OCI-LY1 (cell line): ENCODE results near the gene C19orf25.

Experiments used
- H2AFZ ChIP-seq: fragments of 200-600 bp; sonication (generic), shearing (Covaris generic); 2 replicates; pipeline ENCODE4 v1.6.0; 2014; ENCODE audit warnings: antibody characterized with exemption, mild to moderate bottlenecking, low read length
- H3F3A ChIP-seq: fragments of 200-600 bp; sonication (generic), shearing (Covaris generic); 2 replicates; pipeline ENCODE4 v1.6.0; 2014; ENCODE audit warnings: mild to moderate bottlenecking, antibody characterized with exemption, low read length, moderate library complexity; ENCODE audit not compliant: insufficient read depth
- H3K27ac ChIP-seq: fragments of 200-600 bp; sonication (generic); 2 replicates; pipeline ENCODE4 v1.5.1; 2014; ENCODE audit warnings: low read length, mixed run types, mild to moderate bottlenecking, low read depth; ENCODE audit not compliant: poor library complexity, severe bottlenecking
- H3K27me3 ChIP-seq: fragments of 200-600 bp; sonication (generic); 2 replicates; pipeline ENCODE4 v1.6.0; 2014; ENCODE audit warnings: antibody characterized with exemption, mild to moderate bottlenecking, low read length, moderate library complexity; ENCODE audit not compliant: insufficient read depth
- H3K36me3 ChIP-seq: fragments of 200-600 bp; sonication (generic); 2 replicates; pipeline ENCODE4 v1.6.1; 2014; ENCODE audit warnings: mild to moderate bottlenecking, antibody characterized with exemption, low read length, moderate library complexity, mixed read lengths; ENCODE audit not compliant: insufficient read depth
- H3K4me1 ChIP-seq: fragments of 200-600 bp; sonication (generic); 2 replicates; pipeline ENCODE4 v1.5.1; 2014; ENCODE audit warnings: mild to moderate bottlenecking, low read length, moderate library complexity; ENCODE audit not compliant: insufficient read depth, severe bottlenecking
- H3K4me2 ChIP-seq: fragments of 200-600 bp; sonication (generic), shearing (Covaris generic); 2 replicates; pipeline ENCODE4 v1.6.1; 2014; ENCODE audit warnings: low read length
- H3K4me3 ChIP-seq: fragments of 200-600 bp; sonication (generic); 2 replicates; pipeline ENCODE4 v1.5.1; 2014; ENCODE audit warnings: low read length, low read depth, mild to moderate bottlenecking, mixed read lengths; ENCODE audit not compliant: poor library complexity, severe bottlenecking
- H3K79me2 ChIP-seq: fragments of 200-600 bp; shearing (Covaris generic); 2 replicates; pipeline ENCODE4 v1.6.1; 2016; ENCODE audit warnings: mixed run types, low read length, mixed read lengths; ENCODE audit not compliant: insufficient read depth
- H3K9ac ChIP-seq: fragments of 200-600 bp; sonication (generic), shearing (Covaris generic); 2 replicates; pipeline ENCODE4 v1.6.1; 2014; ENCODE audit warnings: mild to moderate bottlenecking, low read length, mixed read lengths
- H3K9me2 ChIP-seq: fragments of 200-600 bp; sonication (generic), shearing (Covaris generic); 2 replicates; pipeline ENCODE4 v1.6.1; 2014; ENCODE audit warnings: low read depth, mild to moderate bottlenecking, low read length, mixed read lengths
- H3K9me3 ChIP-seq: fragments of 200-600 bp; shearing (Covaris generic); 2 replicates; pipeline ENCODE4 v1.6.1; 2014; ENCODE audit warnings: low read length, mixed read lengths
- H4K20me1 ChIP-seq: fragments of 200-600 bp; sonication (generic), shearing (Covaris generic); 2 replicates; pipeline ENCODE4 v1.6.0; 2016; ENCODE audit warnings: mild to moderate bottlenecking, low read length; ENCODE audit not compliant: insufficient read depth
- CTCF ChIP-seq: fragments of 200-600 bp; sonication (generic), shearing (Covaris generic); IDR thresholded peaks from 2 replicates; pipeline ENCODE4 v1.5.1; 2017; ENCODE audit warnings: mild to moderate bottlenecking, antibody characterized with exemption, low read length, moderate library complexity, mixed read lengths
- EZH2 ChIP-seq: fragments of 200-600 bp; sonication (generic), shearing (Covaris generic); IDR thresholded peaks from 2 replicates; pipeline ENCODE4 v1.8.0; 2017; ENCODE audit warnings: borderline replicate concordance, mixed run types, mild to moderate bottlenecking, antibody characterized with exemption, low read length, moderate library complexity, mixed read lengths

The C19orf25 gene

GRCh38 chr19:1522838-1523237 lies 43.8 kb upstream of the C19orf25 start:
- no peak for TF ChIP-seq CTCF
- TF ChIP-seq EZH2, result no peak
- Histone ChIP-seq H3K27ac (no peak overlapping the region), H2AFZ (no peak overlapping the region), H3K4me2 (no peak overlapping the region), H3K4me3 (no peak overlapping the region), H3K9ac (no peak overlapping the region), H3K4me1 (no peaks in the 10 kb centered on the region), H3K27me3 (no peaks in the 10 kb centered on the region; the same call in 1 of the 2 replicates), H3K9me2 (no peaks in the 10 kb centered on the region), H4K20me1 (no peaks in the 10 kb centered on the region), H3K36me3 (no peaks in the 10 kb centered on the region), H3K9me3 (no peaks in the 10 kb centered on the region), H3K79me2 (no peaks in the 10 kb centered on the region), H3F3A (no peaks in the 10 kb centered on the region)

- Histone ChIP-seq H3K27me3 (no peaks in the 10 kb centered on the region; the same call in 1 of the 2 replicates), H2AFZ (no peak overlapping the region), H3K4me2 (no peak overlapping the region), H3K36me3 (no peaks in the 10 kb centered on the region), H3K9ac (no peak overlapping the region), H3K27ac (no peak overlapping the region), H3K4me3 (no peak overlapping the region), H4K20me1 (no peaks in the 10 kb centered on the region), H3K9me2 (no peaks in the 10 kb centered on the region), H3K79me2 (no peaks in the 10 kb centered on the region), H3F3A (no peaks in the 10 kb centered on the region), H3K9me3 (no peaks in the 10 kb centered on the region), H3K4me1 (no peaks in the 10 kb centered on the region)
- TF ChIP-seq CTCF (no peak), EZH2 (no peak)
These were observed 43.0 kb upstream of the C19orf25 start for GRCh38 chr19:1522061-1522460.

- H3K27me3 ChIP-seq, result no peaks in the 10 kb centered on the region; the same call in 1 of the 2 replicates
- no peaks in the 10 kb centered on the region for H3K4me1 ChIP-seq
These were observed 42.6 kb upstream of the C19orf25 start for GRCh38 chr19:1521636-1522035.

More at GRCh38 chr19:1521636-1522035, 42.6 kb upstream of the C19orf25 start:
- H3K27ac ChIP-seq, result no peak overlapping the region
- no peak overlapping the region for H2AFZ ChIP-seq
- H3K9me2 ChIP-seq, result no peaks in the 10 kb centered on the region
- no peak overlapping the region for H3K9ac ChIP-seq
- no peak for TF ChIP-seq EZH2
- no peak for TF ChIP-seq CTCF
- no peaks in the 10 kb centered on the region for H4K20me1 ChIP-seq
- no peak overlapping the region for H3K4me3 ChIP-seq
- no peaks in the 10 kb centered on the region for H3K36me3 ChIP-seq
- no peaks in the 10 kb centered on the region for H3K9me3 ChIP-seq
- H3K79me2 ChIP-seq, result no peaks in the 10 kb centered on the region
- H3F3A ChIP-seq, result no peaks in the 10 kb centered on the region
- H3K4me2 ChIP-seq, result no peak overlapping the region
